ENCODE data around the gene EYS. TPM values are rescaled to one million over a fixed set of nuclear protein-coding genes. Genes with fewer than 3 reads are reported as not detected.

Gene EYS
- total RNA-seq, 4 donors from 2014 or later, result 0.15 TPM; not detected in 3

DNA sequence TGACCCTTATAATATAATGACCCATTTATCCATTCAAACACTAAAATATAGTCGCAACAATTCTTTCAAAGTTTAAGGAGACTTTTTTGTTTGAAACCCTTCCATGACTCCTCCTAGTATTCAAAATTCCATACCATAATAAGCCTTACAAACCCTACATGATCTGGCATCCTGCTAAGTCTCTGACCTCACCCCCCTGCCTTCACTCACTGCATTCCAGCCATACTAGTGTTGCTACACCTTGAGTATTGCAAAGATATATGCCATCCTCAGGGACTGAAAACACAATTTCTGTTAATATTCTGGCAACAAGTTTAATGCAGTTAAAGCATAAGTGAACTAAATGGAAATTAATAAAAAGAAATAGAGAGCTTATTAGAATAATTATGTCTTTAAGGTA is 168.4 kb downstream of the EYS start:
- no peak for ATAC-seq
- 100% methylated on average over 1 of the region's 1 CpG for WGBS, 2 donors (ENCODE audit: low coverage in 1 of 2)
- Histone ChIP-seq H3K27me3 (no peaks in the 10 kb centered on the region), H3K4me1 (no peaks in the 10 kb centered on the region), H3K27ac (no peak overlapping the region), H3K9me3 (no peaks in the 10 kb centered on the region), H3K4me3 (no peak overlapping the region), H3K36me3 (no peaks in the 10 kb centered on the region)
- TF ChIP-seq EP300 (IDR thresholded peaks at IDR 0.05), result no peak
- TF ChIP-seq POLR2AphosphoS5 (IDR thresholded peaks at IDR 0.05), result no peak
- TF ChIP-seq POLR2A (IDR thresholded peaks at IDR 0.05), result no peak
- TF ChIP-seq, protein P1, sequence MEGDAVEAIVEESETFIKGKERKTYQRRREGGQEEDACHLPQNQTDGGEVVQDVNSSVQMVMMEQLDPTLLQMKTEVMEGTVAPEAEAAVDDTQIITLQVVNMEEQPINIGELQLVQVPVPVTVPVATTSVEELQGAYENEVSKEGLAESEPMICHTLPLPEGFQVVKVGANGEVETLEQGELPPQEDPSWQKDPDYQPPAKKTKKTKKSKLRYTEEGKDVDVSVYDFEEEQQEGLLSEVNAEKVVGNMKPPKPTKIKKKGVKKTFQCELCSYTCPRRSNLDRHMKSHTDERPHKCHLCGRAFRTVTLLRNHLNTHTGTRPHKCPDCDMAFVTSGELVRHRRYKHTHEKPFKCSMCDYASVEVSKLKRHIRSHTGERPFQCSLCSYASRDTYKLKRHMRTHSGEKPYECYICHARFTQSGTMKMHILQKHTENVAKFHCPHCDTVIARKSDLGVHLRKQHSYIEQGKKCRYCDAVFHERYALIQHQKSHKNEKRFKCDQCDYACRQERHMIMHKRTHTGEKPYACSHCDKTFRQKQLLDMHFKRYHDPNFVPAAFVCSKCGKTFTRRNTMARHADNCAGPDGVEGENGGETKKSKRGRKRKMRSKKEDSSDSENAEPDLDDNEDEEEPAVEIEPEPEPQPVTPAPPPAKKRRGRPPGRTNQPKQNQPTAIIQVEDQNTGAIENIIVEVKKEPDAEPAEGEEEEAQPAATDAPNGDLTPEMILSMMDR (IDR thresholded peaks at IDR 0.05), result no peak

DNA sequence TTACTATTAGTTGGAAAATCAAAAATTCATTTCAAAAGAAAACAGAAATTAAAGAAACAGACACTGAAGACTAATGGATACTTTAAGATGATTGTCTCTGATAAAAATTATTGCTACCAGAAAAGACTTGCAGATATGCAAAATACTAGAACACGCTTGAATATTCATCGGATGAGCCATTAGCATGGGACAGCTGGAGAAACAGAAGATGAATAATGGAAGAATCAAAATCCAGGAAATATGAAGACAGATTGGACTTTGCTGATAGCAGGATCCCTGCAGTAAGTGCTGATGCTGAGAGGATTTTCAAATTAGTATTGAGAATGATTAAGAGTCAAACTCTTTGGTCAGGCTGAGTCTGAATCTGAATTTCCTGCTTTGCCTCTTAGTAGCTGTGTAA is 169.4 kb downstream of the EYS start:
- 94 to 95% methylated on average over 2 of the region's 2 CpGs for WGBS, 2 donors (ENCODE audit: low coverage in 1 of 2)
- Histone ChIP-seq H3K27me3 (no peaks in the 10 kb centered on the region), H3K4me1 (no peaks in the 10 kb centered on the region), H3K4me3 (no peak overlapping the region), H3K9me3 (no peaks in the 10 kb centered on the region), H3K27ac (no peak overlapping the region), H3K36me3 (no peaks in the 10 kb centered on the region)
- no peak for ATAC-seq
- TF ChIP-seq POLR2A (IDR thresholded peaks at IDR 0.05) (no peak), EP300 (IDR thresholded peaks at IDR 0.05) (no peak), POLR2AphosphoS5 (IDR thresholded peaks at IDR 0.05) (no peak)
- TF ChIP-seq, protein P1 (IDR thresholded peaks at IDR 0.05), result no peak

DNA sequence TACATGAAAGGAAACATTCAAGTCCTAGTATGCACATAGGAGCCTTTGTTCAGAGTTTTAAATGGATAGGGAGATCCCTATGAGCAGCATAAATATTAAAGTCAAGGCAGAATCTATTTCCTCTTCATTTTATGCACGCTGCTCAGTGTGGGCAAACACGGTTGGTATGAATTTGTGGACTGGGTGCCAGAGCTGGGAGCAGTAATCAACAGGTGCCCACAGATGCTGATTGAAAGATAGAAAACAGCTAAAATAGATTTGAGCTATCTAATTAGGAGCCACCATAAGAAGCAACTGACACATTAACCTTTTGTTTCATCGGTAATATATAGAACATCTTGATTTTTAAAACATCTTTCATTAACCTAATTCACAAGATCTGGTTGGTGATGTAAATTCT is 175.5 kb downstream of the EYS start:
- no peaks in the 10 kb centered on the region for H3K9me3 ChIP-seq
- no peak for ATAC-seq
- H3K27ac ChIP-seq, result no peak overlapping the region
- WGBS, 2 donors (ENCODE audit: low coverage in 1 of 2), result 75 to 86% methylated on average over 3 of the region's 3 CpGs
- H3K4me1 ChIP-seq, result no peaks in the 10 kb centered on the region
- TF ChIP-seq POLR2A (IDR thresholded peaks at IDR 0.05) (no peak), EP300 (IDR thresholded peaks at IDR 0.05) (no peak), POLR2AphosphoS5 (IDR thresholded peaks at IDR 0.05) (no peak)
- TF ChIP-seq, protein P1 (IDR thresholded peaks at IDR 0.05), result no peak
- H3K4me3 ChIP-seq, result no peak overlapping the region
- no peaks in the 10 kb centered on the region for H3K27me3 ChIP-seq
- no peaks in the 10 kb centered on the region for H3K36me3 ChIP-seq

DNA sequence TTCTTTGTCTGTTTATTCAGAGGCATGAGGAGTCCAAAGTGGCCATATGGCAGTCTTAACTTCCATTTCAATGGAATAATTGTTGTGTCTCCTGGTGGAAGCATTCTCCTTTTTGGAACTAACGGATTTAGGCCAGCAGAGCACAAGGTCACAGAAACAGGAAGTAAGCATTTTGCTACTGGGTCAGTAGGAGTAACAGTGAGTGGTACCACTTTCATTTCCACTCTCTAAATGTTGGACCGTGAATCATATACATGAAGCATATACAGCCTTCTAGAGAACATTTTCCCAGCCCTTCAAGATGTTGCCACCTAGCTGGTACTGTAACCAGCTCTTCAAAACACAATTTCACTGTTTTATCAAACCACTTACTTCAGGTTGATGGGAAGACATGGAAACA is 182.8 kb downstream of the EYS start:
- TF ChIP-seq POLR2AphosphoS5 (IDR thresholded peaks at IDR 0.05) (no peak), EP300 (IDR thresholded peaks at IDR 0.05) (no peak), POLR2A (IDR thresholded peaks at IDR 0.05) (no peak)
- TF ChIP-seq, protein P1 (IDR thresholded peaks at IDR 0.05), result no peak
- H3K9me3 ChIP-seq, result no peaks in the 10 kb centered on the region
- WGBS, 2 donors (ENCODE audit: low coverage in 1 of 2), result 80 to 95% methylated on average over 2 of the region's 2 CpGs
- H3K4me3 ChIP-seq, result no peak overlapping the region
- no peaks in the 10 kb centered on the region for H3K4me1 ChIP-seq
- H3K27me3 ChIP-seq, result no peaks in the 10 kb centered on the region
- no peaks in the 10 kb centered on the region for H3K36me3 ChIP-seq
- no peak overlapping the region for H3K27ac ChIP-seq
- ATAC-seq, result no peak

DNA sequence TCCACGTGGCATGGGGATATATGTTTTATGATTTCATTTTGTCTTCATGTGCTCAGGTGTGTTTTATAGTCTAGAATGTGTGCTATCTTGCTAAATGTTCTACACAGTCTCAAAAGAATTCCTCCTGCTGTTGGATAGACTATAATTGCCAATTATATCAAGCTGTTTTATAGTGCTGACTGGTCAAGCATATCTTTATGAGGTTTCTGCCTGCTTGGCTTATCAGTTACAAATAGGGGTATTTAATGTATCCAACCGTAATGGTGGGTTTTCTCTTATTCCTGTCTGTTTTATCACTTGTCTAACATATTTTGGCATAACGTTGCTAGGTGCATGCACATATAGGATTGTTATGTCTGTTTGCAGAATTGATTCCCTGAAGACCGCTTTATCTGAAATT is 201.3 kb downstream of the EYS start:
- H3K36me3 ChIP-seq, result no peaks in the 10 kb centered on the region
- H3K4me3 ChIP-seq, result no peak overlapping the region
- WGBS, 2 donors (ENCODE audit: low coverage in 1 of 2), result 72 to 81% methylated on average over 4 of the region's 4 CpGs
- no peaks in the 10 kb centered on the region for H3K9me3 ChIP-seq
- H3K27ac ChIP-seq, result no peak overlapping the region
- no peaks in the 10 kb centered on the region for H3K27me3 ChIP-seq
- no peak for ATAC-seq
- H3K4me1 ChIP-seq, result no peaks in the 10 kb centered on the region
- TF ChIP-seq, protein P1 (IDR thresholded peaks at IDR 0.05), result no peak
- no peak for TF ChIP-seq EP300 (IDR thresholded peaks at IDR 0.05)

All from gastroesophageal sphincter (tissue), 4 donors.